Suppressor macrophage treated with lipopolysaccharide for 4 hours (primary cell): ENCODE data around the gene KRTAP15-1.

Source experiments
- DNase-seq: peaks from one replicate; pipeline ENCODE4 v3.0.0-alpha.2; 2020

Gene KRTAP15-1, protein sequence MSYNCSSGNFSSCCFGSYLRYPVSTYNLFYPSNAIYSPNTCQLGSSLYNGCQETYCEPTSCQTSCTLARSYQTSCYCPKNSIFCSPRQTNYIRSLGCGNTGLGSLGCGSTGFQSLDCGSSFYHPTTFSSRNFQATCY

DNA sequence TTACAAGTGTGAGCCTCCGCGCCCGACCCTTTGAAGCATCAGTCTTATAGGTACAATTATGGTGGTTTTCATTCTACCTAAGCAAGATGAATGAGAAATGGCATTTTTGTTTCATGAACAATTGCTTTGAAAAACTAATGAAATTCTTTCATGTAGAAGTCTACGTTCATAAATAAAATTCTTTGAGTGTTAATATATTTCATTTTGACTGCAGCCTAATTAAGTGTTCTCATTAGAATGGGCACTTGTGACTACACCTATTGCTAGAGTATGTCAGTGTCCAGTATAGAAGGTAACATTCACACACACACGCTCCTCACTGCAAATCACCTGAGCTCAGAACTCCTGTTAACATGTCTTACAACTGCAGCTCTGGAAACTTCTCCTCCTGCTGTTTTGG lies at the start of gene KRTAP15-1:
TSS of gene KRTAP15-1 (plus strand) at position 301 of the 400 bp plus-strand sequence. CDS start at position 354, 53 bp downstream.
- DNase-seq: no peak

DNA sequence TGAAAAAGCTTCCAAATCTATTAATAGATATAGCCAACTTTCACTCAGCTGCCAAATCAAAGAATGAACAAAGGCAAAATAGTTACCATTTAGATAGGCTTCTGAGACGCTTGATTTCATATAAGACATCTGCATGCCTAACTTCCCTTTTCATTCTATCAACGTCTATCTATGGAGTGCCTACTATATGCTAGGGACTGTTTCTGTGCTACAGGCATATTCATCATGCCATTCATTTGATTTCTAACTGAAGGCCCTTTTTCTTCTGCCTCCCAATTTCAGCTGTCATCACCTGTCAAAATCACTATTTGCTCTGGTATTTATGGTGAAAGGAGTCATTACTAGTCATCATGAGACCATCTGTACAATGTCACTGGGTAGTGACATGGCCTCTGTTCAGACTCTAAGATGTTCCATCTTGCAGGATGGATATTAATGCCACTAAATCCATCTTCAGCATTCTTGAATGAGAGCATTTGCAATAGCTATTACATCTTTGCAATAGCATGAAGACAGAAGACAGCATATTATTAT lies 48.5 kb upstream of the KRTAP15-1 start:
- DNase-seq: no peak

DNA sequence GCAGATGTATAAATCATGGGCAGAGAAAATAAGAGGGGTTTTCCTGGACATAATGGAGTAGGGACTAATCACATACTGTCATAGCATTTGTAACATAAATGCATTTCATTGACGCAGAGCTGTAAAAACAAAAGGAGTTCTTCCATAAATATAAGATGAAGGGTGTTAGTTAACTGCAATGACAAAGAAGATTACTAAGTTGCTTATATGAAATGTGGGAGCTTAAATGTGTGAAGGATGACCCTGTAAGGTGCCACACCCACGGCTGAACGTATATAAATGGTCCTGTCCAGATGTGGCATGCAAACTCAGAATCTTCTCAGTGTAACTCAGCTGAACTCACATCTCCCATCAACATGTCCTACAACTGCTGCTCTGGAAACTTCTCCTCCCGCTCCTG lies 44.3 kb upstream of the KRTAP15-1 start, which contains the start of gene KRTAP13-1:
TSS of gene KRTAP13-1 (plus strand) at position 301 of the 400 bp plus-strand sequence. CDS start at position 357, 56 bp downstream.
- no peak for DNase-seq

DNA sequence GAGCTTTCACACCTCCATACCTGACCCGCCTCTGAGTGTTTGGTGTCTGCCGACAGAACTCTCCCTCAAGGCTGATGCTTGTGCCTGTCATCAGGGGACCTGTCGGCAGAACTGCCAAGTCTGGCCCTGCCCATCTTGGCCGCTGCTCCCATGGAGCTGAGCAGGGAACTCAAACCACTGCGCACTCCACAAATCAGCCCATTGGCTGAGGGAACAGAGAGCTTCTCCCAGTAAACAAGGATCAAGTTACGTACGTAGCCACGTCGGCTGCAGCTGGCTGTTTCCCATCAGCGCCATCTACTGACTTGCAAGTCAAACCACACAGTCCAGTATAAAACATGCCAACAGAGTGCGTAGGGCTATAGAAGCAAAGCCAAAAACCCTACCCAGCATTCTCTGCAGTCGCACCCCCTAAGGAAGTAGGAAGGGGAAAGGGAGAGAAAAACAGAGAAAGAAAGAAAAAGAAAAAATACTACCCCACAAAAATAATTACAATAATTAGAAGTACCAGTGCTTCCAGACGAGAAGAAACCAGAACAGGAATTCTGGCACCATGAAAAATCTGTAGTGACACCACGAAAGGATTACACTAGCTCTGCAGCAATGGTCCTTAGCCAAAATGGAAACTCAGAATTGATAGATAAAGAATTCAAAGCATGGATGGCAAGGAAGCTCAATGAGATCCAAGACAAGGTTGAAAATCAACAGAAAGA lies 31.1 kb upstream of the KRTAP15-1 start:
- peak; percentile 15 for DNase-seq

DNA sequence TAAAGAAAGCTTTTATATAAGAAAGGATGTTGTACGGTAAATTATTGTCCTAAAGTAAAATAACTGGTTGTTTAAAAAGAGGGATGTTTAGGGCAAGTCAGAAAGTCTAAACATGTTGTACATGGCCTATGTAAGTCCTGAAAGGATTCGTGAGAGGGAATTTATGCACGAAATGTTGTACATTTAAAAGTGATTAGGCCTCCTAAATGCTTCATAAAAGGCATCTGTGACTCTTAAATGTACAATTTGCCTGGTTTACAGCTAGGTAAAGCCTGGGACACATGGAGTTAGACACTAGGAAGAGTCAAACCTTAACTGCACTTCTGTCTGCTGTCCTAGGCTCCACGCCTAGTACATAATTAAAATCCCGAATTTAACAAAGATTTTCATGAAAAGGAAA lies 24.1 kb upstream of the KRTAP15-1 start:
- DNase-seq: no peak

DNA sequence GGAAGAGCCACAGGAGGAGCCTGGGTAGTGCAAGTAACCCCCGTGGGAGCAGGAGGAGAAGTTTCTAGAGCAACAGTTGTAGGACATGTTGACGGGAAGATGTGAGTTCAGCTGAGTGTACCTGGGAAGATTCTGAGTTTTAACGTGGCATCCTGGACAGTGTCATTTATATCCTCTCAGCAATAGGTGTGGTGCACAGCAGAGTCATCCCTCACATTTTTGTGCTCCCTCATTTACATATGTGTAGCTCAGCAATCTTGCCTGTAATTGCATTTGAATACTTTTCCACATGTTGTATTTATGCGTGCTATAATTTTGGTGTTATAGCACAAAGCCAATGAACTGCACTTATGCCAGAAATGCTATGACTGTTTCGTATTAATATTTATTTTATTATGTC lies 14.2 kb upstream of the KRTAP15-1 start, which contains the start of gene KRTAP13-3:
TSS of gene KRTAP13-3 (minus strand) at position 101 of the 400 bp plus-strand sequence. CDS start at position 87, 14 bp downstream.
- no peak for DNase-seq

DNA sequence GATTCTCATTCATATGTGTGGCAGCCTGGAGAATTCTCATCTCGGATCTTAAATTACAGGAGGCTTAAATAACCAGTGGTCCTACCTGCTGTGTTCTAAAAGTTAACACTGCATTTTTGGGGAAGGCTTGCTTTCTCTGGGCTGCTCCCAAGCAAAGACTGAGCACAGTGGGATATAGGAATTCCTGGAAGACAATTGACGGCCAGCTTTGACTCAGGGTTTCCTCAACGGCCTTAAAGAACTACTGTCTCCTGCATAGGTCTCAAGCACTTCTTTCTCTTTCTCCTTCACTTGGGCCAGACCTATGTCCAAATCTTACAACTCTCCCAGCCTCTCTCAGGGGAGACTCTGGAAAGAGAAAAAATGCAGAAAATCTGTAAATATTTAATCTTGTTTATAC lies 13.3 kb upstream of the KRTAP15-1 start:
- DNase-seq: no peak

DNA sequence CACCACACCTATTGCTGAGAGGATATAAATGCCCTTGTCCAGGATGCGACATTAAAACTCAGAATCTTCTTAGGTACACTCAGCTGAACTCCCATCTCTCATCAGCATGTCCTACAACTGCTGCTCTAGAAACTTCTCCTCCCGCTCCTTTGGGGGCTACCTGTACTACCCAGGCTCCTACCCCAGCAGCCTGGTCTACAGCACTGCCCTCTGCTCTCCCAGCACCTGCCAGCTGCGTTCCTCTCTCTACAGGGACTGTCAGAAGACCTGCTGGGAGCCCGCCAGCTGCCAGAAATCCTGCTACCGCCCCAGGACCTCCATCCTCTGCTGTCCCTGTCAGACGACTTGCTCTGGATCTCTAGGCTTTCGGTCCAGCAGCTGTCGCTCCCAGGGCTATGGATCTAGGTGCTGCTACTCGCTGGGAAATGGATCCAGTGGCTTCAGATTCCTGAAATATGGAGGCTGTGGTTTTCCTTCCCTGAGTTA lies 9.9 kb upstream of the KRTAP15-1 start, which contains the start of gene KRTAP13-4:
TSS of gene KRTAP13-4 (plus strand) at position 51 of the 486 bp plus-strand sequence. CDS start at position 107, 56 bp downstream.
- no peak for DNase-seq

DNA sequence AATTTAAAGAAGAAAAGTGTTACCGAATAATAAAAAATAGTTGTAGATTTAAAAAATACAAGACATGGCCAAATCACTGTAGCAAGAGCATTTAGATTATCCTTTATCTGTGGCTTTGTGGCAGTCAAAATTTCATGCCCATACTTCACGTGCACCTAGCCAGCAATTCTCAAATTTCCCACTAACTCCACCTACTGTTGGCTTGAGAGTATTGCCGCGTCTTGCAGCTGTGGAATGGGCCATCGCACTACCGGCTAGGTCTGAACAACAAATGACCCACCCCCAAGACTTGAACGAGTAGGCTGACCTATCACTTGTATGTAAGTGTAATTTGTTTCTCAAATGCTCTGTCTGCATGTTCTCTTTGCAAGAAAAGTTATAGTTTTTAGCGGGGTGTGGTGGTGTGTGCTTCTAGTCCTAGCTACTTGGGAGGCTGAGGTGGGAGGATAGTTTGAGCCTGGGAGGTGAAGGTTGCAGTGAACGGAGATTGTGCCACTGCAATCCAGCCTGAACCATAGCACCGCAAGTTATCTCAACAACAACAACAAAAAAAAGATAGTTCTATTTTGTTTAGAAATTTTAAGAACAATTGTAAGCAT lies 5.9 kb upstream of the KRTAP15-1 start:
- DNase-seq: peak; percentile 27

DNA sequence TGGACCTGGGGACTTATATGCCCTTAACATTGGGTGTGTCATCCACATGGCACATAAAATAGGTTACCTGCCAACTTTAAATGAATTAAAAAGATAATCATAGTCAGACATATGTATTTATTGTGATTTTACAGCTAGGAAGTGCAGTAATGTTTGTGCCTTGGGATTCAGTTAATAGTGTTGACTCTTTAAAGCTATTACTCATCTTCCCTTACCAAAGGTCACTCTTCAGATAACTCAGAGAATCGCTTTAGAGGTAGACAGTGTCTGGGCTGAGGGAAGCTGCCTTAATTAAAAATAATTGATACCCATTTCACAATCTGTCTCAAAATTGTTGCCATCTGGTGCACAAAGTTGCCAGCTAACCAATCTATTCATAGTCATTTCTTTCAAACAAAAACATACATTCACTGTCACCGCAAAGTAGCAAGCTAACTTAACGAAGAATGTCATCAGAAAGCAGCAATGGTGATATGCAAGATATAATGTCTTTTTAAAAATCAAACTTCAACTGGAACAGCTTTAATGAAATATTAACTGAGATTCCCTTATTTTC lies 3.0 kb upstream of the KRTAP15-1 start:
- DNase-seq: no peak

DNA sequence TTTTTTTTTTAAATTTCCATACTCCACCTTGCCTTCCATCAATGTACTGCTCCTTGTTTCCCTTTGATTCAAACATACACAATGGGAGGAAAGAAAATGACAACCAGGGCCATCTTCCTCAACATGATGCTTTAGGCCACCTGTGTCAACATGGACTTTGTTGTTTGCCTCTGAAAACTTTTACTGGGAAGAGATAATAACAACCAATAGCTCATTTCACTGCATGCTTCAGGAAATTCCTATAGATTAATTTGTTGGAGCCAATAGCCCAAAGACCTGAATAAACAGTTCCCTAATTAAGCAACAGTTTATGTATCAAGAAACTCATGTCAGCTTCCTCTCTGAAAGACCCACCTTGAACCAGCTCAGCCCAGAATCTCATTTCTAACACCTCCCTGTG lies 3.2 kb downstream of the KRTAP15-1 start:
- DNase-seq: no peak

DNA sequence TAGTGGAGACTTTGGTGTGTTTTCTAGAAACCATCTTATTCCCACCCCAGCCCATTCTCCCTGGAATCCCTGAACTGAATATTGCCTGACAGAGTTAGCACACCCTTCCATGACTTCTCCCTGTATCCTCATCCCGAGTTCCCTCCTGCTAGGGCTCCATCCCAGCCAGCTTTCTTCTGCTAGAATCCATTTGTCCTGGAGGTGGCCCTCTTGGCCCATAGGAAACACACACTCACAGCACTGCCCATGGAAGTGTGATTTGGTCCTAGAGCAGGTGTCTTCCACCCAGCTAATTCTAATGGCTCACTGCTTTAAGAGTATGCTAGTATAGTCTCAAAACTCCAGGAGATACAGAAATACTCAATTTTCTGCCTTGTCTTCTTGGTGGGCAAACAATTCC lies 4.1 kb downstream of the KRTAP15-1 start:
- DNase-seq: no peak

DNA sequence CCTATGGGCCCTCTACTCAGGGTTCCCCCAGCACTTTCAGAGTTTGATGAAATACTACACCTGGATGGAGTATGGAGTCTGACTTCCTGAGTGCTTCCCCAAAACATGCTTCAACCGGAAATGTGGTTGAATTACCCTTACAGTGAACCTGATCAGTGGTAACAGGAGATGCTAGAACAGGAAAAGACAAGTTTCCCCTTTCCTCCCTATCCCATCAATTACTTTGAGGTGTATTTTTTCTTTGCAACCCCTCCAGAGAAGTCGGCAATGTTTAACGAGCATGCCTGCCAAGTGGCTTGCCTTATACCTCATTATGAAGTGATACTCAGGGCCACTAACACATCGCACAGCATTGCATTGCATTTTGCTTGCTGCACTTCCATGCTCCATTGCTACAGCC lies 7.0 kb downstream of the KRTAP15-1 start:
- no peak for DNase-seq

DNA sequence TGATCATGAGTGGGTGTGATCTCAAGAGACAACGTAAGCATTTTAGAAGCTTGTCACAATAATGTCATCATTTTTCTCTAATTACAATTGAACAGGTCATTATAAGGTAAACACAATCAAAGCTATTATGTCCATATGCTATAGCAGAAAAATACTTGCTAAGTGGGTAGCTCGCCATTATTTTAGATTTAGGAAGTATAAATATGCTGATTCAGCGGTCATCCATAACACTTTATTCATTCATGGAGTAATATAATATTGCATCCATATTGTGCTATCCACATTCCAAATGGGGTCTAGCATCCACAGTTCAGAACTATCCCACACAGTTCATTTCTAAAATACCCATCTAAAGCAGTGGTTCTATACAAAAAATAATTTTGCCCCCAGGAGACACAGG lies 8.4 kb downstream of the KRTAP15-1 start:
- no peak for DNase-seq

DNA sequence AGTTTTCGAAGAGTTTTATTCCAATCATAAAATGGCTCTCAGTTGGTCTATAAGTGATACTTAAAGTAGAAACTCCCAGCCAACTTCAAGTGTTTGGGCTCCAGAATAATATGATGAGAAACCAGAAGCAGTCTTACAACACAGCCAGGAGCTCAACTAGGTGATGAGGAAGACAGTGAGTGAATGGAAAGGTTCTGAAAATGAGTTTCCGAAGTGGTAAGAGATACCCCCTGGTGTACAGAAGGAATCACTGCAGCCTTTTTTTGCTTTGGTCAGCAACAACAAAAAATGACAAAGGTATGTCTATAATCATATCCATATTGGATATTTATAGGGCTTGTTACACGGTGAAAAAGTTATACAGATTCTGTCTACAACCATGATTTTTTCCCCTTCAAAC lies 23.6 kb downstream of the KRTAP15-1 start:
- DNase-seq: no peak

DNA sequence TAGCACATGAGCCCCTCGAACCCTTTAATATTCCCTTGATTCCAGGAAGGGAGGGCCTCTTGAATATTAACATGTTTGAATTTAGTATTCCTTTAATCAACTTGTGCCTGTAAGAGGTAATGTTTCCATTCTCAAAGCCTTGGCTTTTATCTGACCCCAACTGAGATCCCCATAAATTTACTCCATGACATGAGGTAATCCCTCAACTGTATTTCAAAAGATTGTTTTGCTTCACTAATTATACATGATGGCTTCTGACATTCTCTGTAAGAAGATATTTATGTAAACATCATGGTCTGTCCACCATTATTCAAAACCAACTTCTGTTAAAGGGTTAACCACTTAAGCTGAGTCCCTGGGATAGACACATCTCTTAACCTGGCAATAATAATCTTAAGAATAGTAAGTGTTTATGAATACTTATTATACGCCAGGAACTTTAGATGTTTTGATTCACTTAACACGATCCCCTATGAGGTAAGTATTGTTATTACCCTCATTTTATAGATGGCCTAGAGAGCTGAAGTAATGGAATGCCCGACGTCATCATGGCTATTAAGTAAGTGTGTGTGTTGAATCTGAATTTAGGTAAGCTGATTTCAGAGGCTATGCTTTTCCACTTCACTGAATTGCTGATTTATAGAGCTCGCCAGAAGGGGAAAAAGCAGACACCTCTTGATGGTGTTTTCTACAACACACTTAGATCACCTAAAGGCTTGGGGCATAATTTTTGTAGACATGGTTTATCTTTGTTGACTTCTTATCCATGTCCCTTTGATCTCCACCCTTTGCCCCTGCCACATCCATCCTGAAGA lies 29.0 kb downstream of the KRTAP15-1 start:
- no peak for DNase-seq

DNA sequence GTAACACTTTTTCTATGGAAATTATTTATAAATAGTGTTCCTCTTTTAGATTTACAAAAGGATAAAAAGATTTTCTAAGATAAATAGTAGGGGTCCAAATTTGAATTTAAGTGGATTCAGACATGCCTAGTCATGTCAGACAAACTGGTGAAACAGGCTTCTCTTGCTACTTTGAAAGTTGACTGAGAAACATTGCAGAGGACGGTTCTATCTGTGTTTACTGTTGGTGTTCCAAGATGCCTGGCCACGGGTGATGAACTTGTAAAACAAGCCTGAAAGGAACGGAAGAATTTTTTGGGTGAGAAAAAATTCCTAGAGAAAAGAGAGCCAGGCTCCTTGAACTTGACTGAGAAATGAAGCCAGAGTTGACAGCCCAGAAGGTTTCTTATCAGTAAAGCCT lies 37.9 kb downstream of the KRTAP15-1 start:
- DNase-seq: no peak

DNA sequence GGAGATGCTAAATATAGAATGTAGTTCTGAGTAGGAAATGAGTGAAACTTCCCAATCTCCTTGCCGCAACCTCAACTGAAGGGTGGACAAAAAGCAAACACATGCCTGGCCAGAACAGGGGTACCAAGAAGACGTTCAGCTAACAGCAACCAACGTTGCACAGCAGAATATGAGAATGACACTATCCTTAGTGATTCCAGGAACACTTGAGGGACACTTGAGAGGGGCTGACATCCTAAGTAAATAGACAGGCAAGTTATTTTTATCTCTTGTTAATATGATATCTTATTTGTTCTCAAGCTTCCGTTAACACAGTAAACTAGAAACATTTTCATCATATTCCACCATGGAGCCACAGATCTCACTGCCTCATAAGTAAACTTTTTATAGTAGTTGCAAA lies 39.2 kb downstream of the KRTAP15-1 start:
- no peak for DNase-seq

DNA sequence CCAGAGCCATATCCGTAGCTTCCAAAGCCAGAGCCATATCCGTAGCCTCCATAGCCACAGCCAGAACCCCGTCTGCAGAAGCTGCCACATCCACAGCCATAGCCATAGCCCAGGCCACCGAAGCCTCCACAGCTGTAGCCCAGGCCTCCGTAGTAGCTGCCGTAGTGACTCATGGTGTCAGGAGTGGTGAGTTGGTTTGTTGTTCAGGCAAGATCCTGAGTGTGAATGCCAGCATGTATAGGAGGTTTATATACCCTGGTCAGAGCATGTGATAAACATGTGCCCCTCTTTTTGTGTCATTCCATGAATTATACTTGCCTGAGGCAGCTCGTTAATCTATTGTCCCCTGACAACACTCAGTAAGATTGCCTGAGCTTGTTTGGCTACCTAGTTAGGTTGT lies 40.1 kb downstream of the KRTAP15-1 start, which contains the start of gene KRTAP19-1:
TSS of gene KRTAP19-1 (minus strand) at position 223 of the 400 bp plus-strand sequence. CDS start at position 173, 50 bp downstream.
- DNase-seq: no peak

DNA sequence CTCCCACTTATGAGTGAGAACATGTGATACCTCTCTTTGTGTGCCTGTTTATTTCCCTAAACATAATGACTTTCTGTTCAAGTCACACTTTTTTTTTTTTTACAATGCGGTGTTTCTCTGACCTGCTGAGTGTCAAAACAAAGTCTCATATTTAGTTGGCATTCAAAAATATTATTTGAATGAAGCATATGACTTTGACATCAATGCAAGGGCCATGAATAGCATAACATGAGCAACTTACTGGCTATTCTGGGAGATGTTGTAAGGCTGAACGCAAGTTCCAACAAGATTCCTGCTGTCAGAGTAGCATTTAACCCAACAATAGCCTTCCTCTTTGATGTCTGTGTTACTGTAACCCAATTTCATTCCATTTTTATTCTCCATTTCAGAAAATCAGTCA lies 42.1 kb downstream of the KRTAP15-1 start:
- no peak for DNase-seq

DNA sequence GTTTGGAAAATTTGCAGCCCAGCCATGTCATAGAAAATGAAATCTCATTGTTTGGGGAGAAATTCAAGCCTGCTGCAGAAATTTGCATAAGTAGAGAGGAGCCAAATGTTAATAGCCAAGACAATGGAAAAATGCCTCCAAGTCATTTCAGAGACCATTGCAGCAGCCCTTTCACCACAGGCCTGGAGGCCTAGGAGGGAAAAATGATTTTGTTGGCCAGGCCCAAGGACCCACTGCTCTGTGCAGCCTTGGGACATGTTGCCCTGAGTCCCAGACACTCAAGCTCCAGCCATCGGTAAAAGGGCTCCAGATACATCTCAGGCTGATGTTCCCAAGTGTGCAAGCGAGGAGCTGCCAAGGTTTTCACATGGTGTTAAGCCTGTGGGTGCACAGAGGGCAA lies 46.1 kb downstream of the KRTAP15-1 start:
- no peak for DNase-seq

DNA sequence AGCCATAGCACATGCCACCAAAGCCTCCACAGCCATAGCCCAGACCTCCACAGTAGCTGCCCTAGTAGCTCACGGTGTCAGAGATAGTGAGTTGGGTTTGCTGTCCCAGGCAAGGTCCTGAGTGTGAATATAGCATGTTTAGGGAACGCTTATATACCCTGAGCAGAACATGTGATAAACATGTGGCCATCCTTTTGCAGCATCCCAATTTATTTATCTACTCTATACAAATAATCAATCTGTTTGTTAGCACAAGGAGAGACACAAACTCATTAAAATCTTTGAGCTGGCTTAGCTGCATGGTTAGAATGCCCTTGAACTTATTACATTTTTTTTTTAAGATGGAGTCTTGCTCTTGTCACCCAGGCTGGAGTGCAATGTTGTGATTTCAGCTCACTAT lies 47.3 kb downstream of the KRTAP15-1 start, which contains the start of gene KRTAP19-2:
TSS of gene KRTAP19-2 (minus strand) at position 101 of the 400 bp plus-strand sequence. CDS start at position 13, 88 bp downstream.
- no peak for DNase-seq
